GM12891 (cell line): ENCODE measurements around the gene GALK1.

Experiments used
- PAX5 ChIP-seq: IDR thresholded peaks from 2 replicates; pipeline ENCODE4 v1.6.1; 2011; ENCODE audit warnings: low read length, moderate library complexity, mild to moderate bottlenecking; ENCODE audit not compliant: insufficient read depth, severe bottlenecking
- POLR2A ChIP-seq: IDR thresholded peaks from 2 replicates; pipeline ENCODE4 v1.6.1; 2011; ENCODE audit warnings: low read depth, low read length, control low read depth
- POLR2AphosphoS5 ChIP-seq: IDR thresholded peaks from 2 replicates; pipeline ENCODE4 v1.6.1; 2011; ENCODE audit warnings: low read depth, low read length, control low read depth
- POU2F2 ChIP-seq: IDR thresholded peaks from 2 replicates; pipeline ENCODE4 v1.6.1; 2011; ENCODE audit warnings: low read depth, mild to moderate bottlenecking, control low read depth, low read length, moderate library complexity
- SPI1 ChIP-seq: IDR thresholded peaks from 2 replicates; pipeline ENCODE4 v1.6.1; 2011; ENCODE audit warnings: low read depth, low read length, control low read depth
- TAF1 ChIP-seq: IDR thresholded peaks from 2 replicates; pipeline ENCODE4 v1.6.1; 2011; ENCODE audit warnings: low read depth, low read length, control low read depth

DNA sequence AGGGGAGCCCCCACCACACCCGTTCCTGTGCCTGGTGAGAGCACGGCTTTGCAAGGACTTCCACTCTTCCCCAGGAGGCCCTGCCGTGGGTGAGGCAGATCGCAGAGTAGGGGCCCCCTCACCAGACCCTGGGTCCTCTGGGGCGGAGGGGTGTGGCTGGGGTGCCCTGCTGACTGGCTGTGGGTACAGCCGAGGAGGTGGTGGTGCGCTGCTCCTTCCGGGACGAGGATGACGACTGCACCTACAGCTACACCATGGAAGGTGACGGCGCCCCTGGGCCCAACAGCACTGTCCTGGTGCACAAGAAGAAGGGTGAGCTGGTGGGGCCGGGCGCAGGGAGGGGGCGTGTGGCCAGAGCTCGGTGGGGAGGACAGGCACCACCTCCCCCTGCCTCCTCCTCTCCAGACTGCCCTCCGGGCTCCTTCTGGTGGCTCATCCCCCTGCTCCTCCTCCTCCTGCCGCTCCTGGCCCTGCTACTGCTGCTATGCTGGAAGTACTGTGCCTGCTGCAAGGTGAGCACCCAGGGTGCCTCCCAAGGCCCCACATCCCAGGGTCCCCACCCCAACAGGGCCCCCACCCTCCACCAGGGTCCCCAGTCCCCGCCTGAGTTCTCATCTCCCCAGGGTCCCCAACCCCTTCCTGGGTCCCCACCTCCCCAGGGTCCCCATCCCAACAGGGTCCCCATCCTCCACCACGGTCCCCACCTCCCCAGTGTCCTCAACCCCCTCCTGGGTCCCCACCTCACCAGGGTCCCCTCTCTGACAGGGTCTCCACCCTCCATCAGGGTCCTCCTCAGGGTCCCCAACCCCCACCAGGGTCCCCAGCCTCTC is 27.6 kb downstream of the GALK1 start:
- TF ChIP-seq POLR2A: no peak
- no peak for TF ChIP-seq POLR2AphosphoS5
- TF ChIP-seq TAF1: no peak
- no peak for TF ChIP-seq SPI1
- TF ChIP-seq POU2F2: no peak
- TF ChIP-seq PAX5: no peak
